IMR-90 (cell line): ENCODE measurements around the gene MLF2. TPM values are rescaled to one million over a fixed set of nuclear protein-coding genes. Genes with fewer than 3 reads are reported as not detected.

Source experiments
- ATAC-seq: fragments of 200-7000 bp; cut with Tn5 transposase; 2 replicates; pipeline ENCODE4 v1.9.1; 2020; ENCODE audit warnings: low read depth, mild to moderate bottlenecking, moderate library complexity
- BruUV-seq: library from RNA; stranded (reverse); fragments of 400-500 nt; replicated peaks from 2 replicates; lab custom pipeline; 2021; lab: Mats Ljungman, UMichigan
- CTCF ChIA-PET: fragments of 300-600 bp; formaldehyde crosslinking; extraction: SDS; loops from one replicate; lab custom pipeline; 2021; ENCODE audit warnings: antibody characterized with exemption; lab: Yijun Ruan, JAX
- POLR2A ChIA-PET: fragments of 300-600 bp; sonication (Branson Sonifier 250); formaldehyde crosslinking; loops from one replicate; lab custom pipeline; 2022; ENCODE audit warnings: antibody characterized with exemption; ENCODE audit not compliant: unreplicated experiment; lab: Charles Lee
- DNase-seq: peaks from one replicate; pipeline ENCODE4 v3.0.0; 2013
- H2AFZ ChIP-seq: replicated peaks from 2 replicates; pipeline ENCODE3; 2013; ENCODE audit warnings: low read length, mild to moderate bottlenecking; ENCODE audit not compliant: poor library complexity
- H2AK5ac ChIP-seq: 2 replicates; pipeline ENCODE4 v1.6.1; 2013; ENCODE audit warnings: low read depth, low read length, inconsistent platforms
- H2AK9ac ChIP-seq: replicated peaks from 2 replicates; pipeline ENCODE3; 2013; ENCODE audit warnings: mild to moderate bottlenecking, low read depth, low read length, moderate library complexity; ENCODE audit not compliant: poor library complexity
- H2BK120ac ChIP-seq: 2 replicates; pipeline ENCODE4 v1.6.1; 2013; ENCODE audit warnings: low read depth, low read length, inconsistent platforms
- H2BK15ac ChIP-seq: 3 replicates; pipeline ENCODE4 v1.6.1; 2013; ENCODE audit warnings: low read depth, low read length, inconsistent platforms
- H2BK20ac ChIP-seq: 2 replicates; pipeline ENCODE4 v1.6.1; 2013; ENCODE audit warnings: low read depth, mild to moderate bottlenecking, inconsistent platforms, low read length, moderate library complexity
- H2BK5ac ChIP-seq: 2 replicates; pipeline ENCODE4 v1.6.1; 2013; ENCODE audit warnings: mild to moderate bottlenecking, low read depth, low read length, inconsistent platforms; ENCODE audit not compliant: poor library complexity, severe bottlenecking
- H3K14ac ChIP-seq: replicated peaks from 2 replicates; pipeline ENCODE4 v1.6.1; 2013; ENCODE audit warnings: low read depth, low read length, inconsistent platforms
- H3K18ac ChIP-seq: 2 replicates; pipeline ENCODE4 v1.6.1; 2013; ENCODE audit warnings: low read depth, low read length, control low read depth
- H3K23ac ChIP-seq: 2 replicates; pipeline ENCODE4 v1.6.1; 2013; ENCODE audit warnings: low read depth, low read length, inconsistent platforms
- H3K27ac ChIP-seq: 2 replicates; pipeline ENCODE4 v1.5.1; 2013; ENCODE audit warnings: mild to moderate bottlenecking, control low read depth, low read length; ENCODE audit not compliant: insufficient read depth
- H3K27me3 ChIP-seq: 2 replicates; pipeline ENCODE4 v1.6.1; 2013; ENCODE audit warnings: low read length; ENCODE audit not compliant: control insufficient read depth, insufficient read depth
- H3K36me3 ChIP-seq: 2 replicates; pipeline ENCODE4 v1.6.1; 2013; ENCODE audit warnings: low read length, mixed read lengths; ENCODE audit not compliant: control insufficient read depth, insufficient read depth
- H3K4ac ChIP-seq: 2 replicates; pipeline ENCODE4 v1.6.1; 2013; ENCODE audit warnings: low read depth, low read length, inconsistent platforms
- H3K4me1 ChIP-seq: 2 replicates; pipeline ENCODE4 v1.6.1; 2013; ENCODE audit warnings: low read length, mixed read lengths; ENCODE audit not compliant: control insufficient read depth, insufficient read depth
- H3K4me2 ChIP-seq: 2 replicates; pipeline ENCODE4 v1.6.1; 2013; ENCODE audit warnings: low read depth, mild to moderate bottlenecking, control low read depth, low read length, moderate library complexity
- H3K4me3 ChIP-seq: 2 replicates; pipeline ENCODE4 v1.5.1; 2013; ENCODE audit warnings: low read depth, mild to moderate bottlenecking, control low read depth, low read length, moderate library complexity; ENCODE audit not compliant: insufficient read depth
- H3K56ac ChIP-seq: 2 replicates; pipeline ENCODE4 v1.6.1; 2013; ENCODE audit warnings: low read length, inconsistent platforms; ENCODE audit not compliant: insufficient read depth; ENCODE audit errors: extremely low read depth
- H3K79me1 ChIP-seq, 2 experiments: 2 replicates each; pipeline ENCODE4 v1.6.1; 2013; ENCODE audit warnings: low read length in 2 of 2, inconsistent platforms in 1 of 2, low read depth in 1 of 2
- H3K9ac ChIP-seq: 2 replicates; pipeline ENCODE4 v1.6.1; 2013; ENCODE audit warnings: low read depth, low read length, control low read depth
- H3K9me1 ChIP-seq: 2 replicates; pipeline ENCODE4 v1.6.1; 2013; ENCODE audit warnings: low read length, inconsistent platforms; ENCODE audit not compliant: insufficient read depth
- H3K9me3 ChIP-seq: 2 replicates; pipeline ENCODE4 v1.6.1; 2013; ENCODE audit warnings: low read length; ENCODE audit not compliant: control insufficient read depth, insufficient read depth
- H4K20me1 ChIP-seq: 2 replicates; pipeline ENCODE4 v1.6.1; 2013; ENCODE audit warnings: low read length, inconsistent platforms; ENCODE audit not compliant: insufficient read depth
- H4K5ac ChIP-seq: 2 replicates; pipeline ENCODE4 v1.6.1; 2013; ENCODE audit warnings: mild to moderate bottlenecking, low read depth, low read length, control low read depth
- H4K8ac ChIP-seq, 2 experiments: 2 replicates each; pipeline ENCODE4 v1.6.1; 2013; ENCODE audit warnings: low read depth in 2 of 2, low read length in 2 of 2, control low read depth in 1 of 2, inconsistent platforms in 1 of 2
- H4K91ac ChIP-seq: 2 replicates; pipeline ENCODE4 v1.6.1; 2013; ENCODE audit warnings: low read depth, low read length, inconsistent platforms; ENCODE audit not compliant: insufficient read depth
- BHLHE40 ChIP-seq: fragments of 150-350 bp; IDR thresholded peaks from 2 replicates; pipeline ENCODE4 v1.6.1; 2016; ENCODE audit warnings: mild to moderate bottlenecking, low read depth, low read length
- CEBPB ChIP-seq: IDR thresholded peaks from 2 replicates; pipeline ENCODE4 v1.6.1; 2012; ENCODE audit warnings: low read depth, low read length, improper control_type of control experiment
- CHD1 ChIP-seq: IDR thresholded peaks from 2 replicates; pipeline ENCODE4 v1.6.1; 2012; ENCODE audit warnings: low read depth, low read length, improper control_type of control experiment
- ELK1 ChIP-seq: fragments of 150-350 bp; IDR thresholded peaks from 2 replicates; pipeline ENCODE4 v1.6.1; 2016; ENCODE audit warnings: low read depth, mild to moderate bottlenecking, low read length, moderate library complexity, borderline replicate concordance
- FOS ChIP-seq: fragments of 150-350 bp; IDR thresholded peaks from 2 replicates; pipeline ENCODE4 v1.6.1; 2016; ENCODE audit warnings: low read depth, low read length
- MAZ ChIP-seq: IDR thresholded peaks from 2 replicates; pipeline ENCODE4 v1.6.1; 2012; ENCODE audit warnings: low read depth, mild to moderate bottlenecking, low read length, improper control_type of control experiment, moderate library complexity, borderline replicate concordance
- MXI1 ChIP-seq: IDR thresholded peaks from 2 replicates; pipeline ENCODE4 v1.6.1; 2012; ENCODE audit warnings: low read depth, mild to moderate bottlenecking, low read length, moderate library complexity, borderline replicate concordance
- NFE2L2 ChIP-seq: fragments of 150-350 bp; IDR thresholded peaks from 2 replicates; pipeline ENCODE4 v1.6.1; 2016; ENCODE audit warnings: low read depth, mild to moderate bottlenecking, low read length
- POLR2A ChIP-seq: IDR thresholded peaks from 2 replicates; pipeline ENCODE4 v1.6.1; 2012; ENCODE audit warnings: mild to moderate bottlenecking, low read depth, low read length
- RAD21 ChIP-seq: IDR thresholded peaks from 2 replicates; pipeline ENCODE4 v1.6.1; 2012; ENCODE audit warnings: low read length, improper control_type of control experiment
- RCOR1 ChIP-seq: IDR thresholded peaks from 2 replicates; pipeline ENCODE4 v1.6.1; 2012; ENCODE audit warnings: mild to moderate bottlenecking, low read length, improper control_type of control experiment; ENCODE audit not compliant: insufficient replicate concordance
- RFX5 ChIP-seq: IDR thresholded peaks from 2 replicates; pipeline ENCODE4 v1.8.0; 2012; ENCODE audit warnings: low read depth, mild to moderate bottlenecking, low read length, moderate library complexity
- WGBS, 2 experiments: methylation state at CpG; one replicate each; pipeline versions ENCODE4 v1.1.5 to v1.1.7; 2013; ENCODE audit warnings: missing lambda C conversion rate in 2 of 2; ENCODE audit not compliant: insufficient read length in 1 of 2; ENCODE audit errors: extremely low coverage in 2 of 2; 5-methylcytosine and 5-hydroxymethylcytosine counted together
- dilution Hi-C: fragments of 300-500 bp; cut with HindIII; formaldehyde crosslinking; loops from one replicate; pipeline ENCODE4 v1.14.3; 2018; ENCODE audit warnings: low sequenced_read_pairs; ENCODE audit not compliant: unreplicated experiment
- in situ Hi-C: fragments of 300-500 bp; cut with MboI; formaldehyde crosslinking; loops from 3 replicates; pipeline ENCODE4 v1.14.3; 2019; ENCODE audit warnings: low sequenced_read_pairs, inconsistent platforms, mixed read lengths
- intact Hi-C: fragments of 100-400 bp; cut with micrococcal nuclease; formaldehyde crosslinking; loops from 2 replicates; pipeline ENCODE4 v1.10.0; 2022
- polyA plus RNA-seq, 3 experiments: library from polyadenylated mRNA; depleted of rRNA; stranded (reverse); fragments of >200 nt; gene quantifications; 2 replicates each; pipeline ENCODE4 v1.2.3, GENCODE V29; 2012; ENCODE audit warnings: low replicate concordance in 1 of 3
- total RNA-seq: library from RNA; depleted of rRNA; stranded (reverse); fragments of >200 nt; gene quantifications from 2 replicates; pipeline ENCODE4 v1.2.3, GENCODE V29; 2012
- TF ChIP-seq, protein P1 (sequence below): fragments of 150-350 bp; IDR thresholded peaks from 2 replicates; pipeline ENCODE4 v1.6.1; 2017; ENCODE audit warnings: mild to moderate bottlenecking, antibody characterized with exemption, low read length, low read depth
- TF ChIP-seq, protein P2 (sequence below): conservative IDR thresholded peaks from 2 replicates; pipeline ENCODE4 v1.5.1; 2012; ENCODE audit warnings: mild to moderate bottlenecking, low read depth, low read length, improper control_type of control experiment

The MLF2 gene
- total and polyA plus RNA-seq, 2 of the 4 experiments (the other 2 are of a cell fraction): 236 to 403 TPM

GRCh38 chr12:6735448-6736191 lies 17.3 kb downstream of the MLF2 start:
- H4K91ac ChIP-seq: no peak overlapping the region
- intact Hi-C loops: loop anchor here (1.0 kb wide), 2 partner anchors 44 to 90 kb away; no protein-coding TSS in a partner anchor
- ATAC-seq: peak; percentile 94
- H2AFZ ChIP-seq: no peak overlapping the region
- H3K27me3 ChIP-seq: no peaks in the 10 kb centered on the region
- no peak overlapping the region for H3K4me3 ChIP-seq
- H3K9ac ChIP-seq: no peak overlapping the region
- H3K56ac ChIP-seq: no peak overlapping the region
- no peak overlapping the region for H3K23ac ChIP-seq
- no peaks in the 10 kb centered on the region for H3K4me1 ChIP-seq
- DNase-seq: peak; percentile 58
- no peak overlapping the region; the same call in 1 of the 2 replicates for H3K4me2 ChIP-seq
- H4K5ac ChIP-seq: no peak overlapping the region
- H4K8ac ChIP-seq: no peak overlapping the region; a peak in 1 of 4 replicates
- 35% methylated on average over 5 of the region's 8 CpGs; no CpG with 5 or more reads in 1 of the 2 experiments for WGBS, 2 experiments
- no TSS peak for BruUV-seq
- H2BK5ac ChIP-seq: peak overlapping the region; percentile 16
- no peaks in the 10 kb centered on the region for H3K9me1 ChIP-seq
- H4K20me1 ChIP-seq: no peaks in the 10 kb centered on the region
- POLR2A ChIA-PET: interaction anchor here (0.6 kb wide), 1 partner anchor 30 kb away, joined by 4 read pairs; no protein-coding TSS in a partner anchor
- H2BK15ac ChIP-seq: no peak overlapping the region
- H2BK20ac ChIP-seq: peak overlapping the region; percentile 6; the same call in 1 of the 2 replicates
- H3K9me3 ChIP-seq: no peaks in the 10 kb centered on the region
- dilution Hi-C loops: no loop called here
- no peak overlapping the region for H3K27ac ChIP-seq
- H3K18ac ChIP-seq: no peak overlapping the region
- H3K14ac ChIP-seq: no peak overlapping the region
- CTCF ChIA-PET: interaction anchor here (0.5 to 0.6 kb wide), 2 partner anchors 9 to 74 kb away, joined by 3 read pairs; no protein-coding TSS in a partner anchor
- H2BK120ac ChIP-seq: no peak overlapping the region
- in situ Hi-C loops: no loop called here
- H2AK5ac ChIP-seq: no peak overlapping the region
- no peaks in the 10 kb centered on the region; a peak in 1 of 4 replicates for H3K79me1 ChIP-seq
- H2AK9ac ChIP-seq: no peak overlapping the region
- H3K4ac ChIP-seq: no peak overlapping the region
- H3K36me3 ChIP-seq: peaks cover 15% of the 10 kb centered on the region
- TF ChIP-seq RCOR1 (no peak), MAZ (no peak), RAD21 (peak; percentile 66), RFX5 (no peak), ELK1 (no peak), NFE2L2 (peak; percentile 62), BHLHE40 (no peak), MXI1 (no peak), FOS (no peak), POLR2A (no peak), CEBPB (no peak), CHD1 (no peak)
- TF ChIP-seq, protein P1, sequence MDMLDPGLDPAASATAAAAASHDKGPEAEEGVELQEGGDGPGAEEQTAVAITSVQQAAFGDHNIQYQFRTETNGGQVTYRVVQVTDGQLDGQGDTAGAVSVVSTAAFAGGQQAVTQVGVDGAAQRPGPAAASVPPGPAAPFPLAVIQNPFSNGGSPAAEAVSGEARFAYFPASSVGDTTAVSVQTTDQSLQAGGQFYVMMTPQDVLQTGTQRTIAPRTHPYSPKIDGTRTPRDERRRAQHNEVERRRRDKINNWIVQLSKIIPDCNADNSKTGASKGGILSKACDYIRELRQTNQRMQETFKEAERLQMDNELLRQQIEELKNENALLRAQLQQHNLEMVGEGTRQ: no peak
- TF ChIP-seq, protein P2, sequence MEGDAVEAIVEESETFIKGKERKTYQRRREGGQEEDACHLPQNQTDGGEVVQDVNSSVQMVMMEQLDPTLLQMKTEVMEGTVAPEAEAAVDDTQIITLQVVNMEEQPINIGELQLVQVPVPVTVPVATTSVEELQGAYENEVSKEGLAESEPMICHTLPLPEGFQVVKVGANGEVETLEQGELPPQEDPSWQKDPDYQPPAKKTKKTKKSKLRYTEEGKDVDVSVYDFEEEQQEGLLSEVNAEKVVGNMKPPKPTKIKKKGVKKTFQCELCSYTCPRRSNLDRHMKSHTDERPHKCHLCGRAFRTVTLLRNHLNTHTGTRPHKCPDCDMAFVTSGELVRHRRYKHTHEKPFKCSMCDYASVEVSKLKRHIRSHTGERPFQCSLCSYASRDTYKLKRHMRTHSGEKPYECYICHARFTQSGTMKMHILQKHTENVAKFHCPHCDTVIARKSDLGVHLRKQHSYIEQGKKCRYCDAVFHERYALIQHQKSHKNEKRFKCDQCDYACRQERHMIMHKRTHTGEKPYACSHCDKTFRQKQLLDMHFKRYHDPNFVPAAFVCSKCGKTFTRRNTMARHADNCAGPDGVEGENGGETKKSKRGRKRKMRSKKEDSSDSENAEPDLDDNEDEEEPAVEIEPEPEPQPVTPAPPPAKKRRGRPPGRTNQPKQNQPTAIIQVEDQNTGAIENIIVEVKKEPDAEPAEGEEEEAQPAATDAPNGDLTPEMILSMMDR: peak; percentile 75
